Bronchial epithelial cell (primary cell): ENCODE measurements around the gene RPL31. TPM values are rescaled to one million over a fixed set of nuclear protein-coding genes. Genes with fewer than 3 reads are reported as not detected.

ENCODE experiments used
- DNase-seq: peaks from one replicate; pipeline ENCODE4 v3.0.0-alpha.2; 2010; ENCODE audit warnings: low read depth
- FAIRE-seq: peaks from 2 replicates; lab custom pipeline; 2011; peaks lifted over from hg19 to GRCh38; lab: Jason Lieb, UNC
- H3K27me3 ChIP-seq: 2 replicates; pipeline ENCODE4 v1.5.1; 2011; ENCODE audit warnings: low read length; ENCODE audit not compliant: control insufficient read depth, insufficient read depth
- H3K36me3 ChIP-seq: 2 replicates; pipeline ENCODE4 v1.5.1; 2011; ENCODE audit warnings: low read length; ENCODE audit not compliant: control insufficient read depth, insufficient read depth
- H3K4me3 ChIP-seq: 2 replicates; pipeline ENCODE4 v1.5.1; 2011; ENCODE audit warnings: mild to moderate bottlenecking, low read depth, low read length, control low read depth
- total RNA-seq: library from RNA; depleted of rRNA; stranded (reverse); fragments of >200 nt; gene quantifications from 2 replicates; pipeline ENCODE4 v1.2.1, GENCODE V29; 2014
- TF ChIP-seq, protein P1 (sequence below): IDR thresholded peaks from 2 replicates; pipeline ENCODE4 v1.5.1; 2011; ENCODE audit warnings: mild to moderate bottlenecking, moderate library complexity, low read length, control low read depth, inconsistent platforms; ENCODE audit not compliant: insufficient read depth, severe bottlenecking

The RPL31 gene
- total RNA-seq, 1 donor from 2014 or later, result 2,143 TPM

DNA sequence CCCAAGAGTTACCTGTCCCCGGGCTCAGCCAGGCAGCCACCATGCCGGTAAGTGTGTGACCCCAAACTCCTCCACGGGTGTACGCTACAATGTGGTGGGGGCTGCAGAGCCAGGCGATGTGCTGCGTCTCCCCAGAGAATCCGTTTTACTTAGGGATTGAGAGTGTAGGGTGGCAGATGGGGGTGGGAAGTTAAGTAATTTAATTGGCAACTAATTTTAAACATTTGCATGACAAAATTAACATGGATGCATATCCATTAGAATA is 26.6 kb upstream of the RPL31 start:
- no peak overlapping the region for H3K4me3 ChIP-seq
- H3K36me3 ChIP-seq, result peaks cover 21% of the 10 kb centered on the region
- H3K27me3 ChIP-seq, result no peaks in the 10 kb centered on the region
- FAIRE-seq, result no peak
- no peak for DNase-seq
- TF ChIP-seq, protein P1, sequence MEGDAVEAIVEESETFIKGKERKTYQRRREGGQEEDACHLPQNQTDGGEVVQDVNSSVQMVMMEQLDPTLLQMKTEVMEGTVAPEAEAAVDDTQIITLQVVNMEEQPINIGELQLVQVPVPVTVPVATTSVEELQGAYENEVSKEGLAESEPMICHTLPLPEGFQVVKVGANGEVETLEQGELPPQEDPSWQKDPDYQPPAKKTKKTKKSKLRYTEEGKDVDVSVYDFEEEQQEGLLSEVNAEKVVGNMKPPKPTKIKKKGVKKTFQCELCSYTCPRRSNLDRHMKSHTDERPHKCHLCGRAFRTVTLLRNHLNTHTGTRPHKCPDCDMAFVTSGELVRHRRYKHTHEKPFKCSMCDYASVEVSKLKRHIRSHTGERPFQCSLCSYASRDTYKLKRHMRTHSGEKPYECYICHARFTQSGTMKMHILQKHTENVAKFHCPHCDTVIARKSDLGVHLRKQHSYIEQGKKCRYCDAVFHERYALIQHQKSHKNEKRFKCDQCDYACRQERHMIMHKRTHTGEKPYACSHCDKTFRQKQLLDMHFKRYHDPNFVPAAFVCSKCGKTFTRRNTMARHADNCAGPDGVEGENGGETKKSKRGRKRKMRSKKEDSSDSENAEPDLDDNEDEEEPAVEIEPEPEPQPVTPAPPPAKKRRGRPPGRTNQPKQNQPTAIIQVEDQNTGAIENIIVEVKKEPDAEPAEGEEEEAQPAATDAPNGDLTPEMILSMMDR, result no peak

DNA sequence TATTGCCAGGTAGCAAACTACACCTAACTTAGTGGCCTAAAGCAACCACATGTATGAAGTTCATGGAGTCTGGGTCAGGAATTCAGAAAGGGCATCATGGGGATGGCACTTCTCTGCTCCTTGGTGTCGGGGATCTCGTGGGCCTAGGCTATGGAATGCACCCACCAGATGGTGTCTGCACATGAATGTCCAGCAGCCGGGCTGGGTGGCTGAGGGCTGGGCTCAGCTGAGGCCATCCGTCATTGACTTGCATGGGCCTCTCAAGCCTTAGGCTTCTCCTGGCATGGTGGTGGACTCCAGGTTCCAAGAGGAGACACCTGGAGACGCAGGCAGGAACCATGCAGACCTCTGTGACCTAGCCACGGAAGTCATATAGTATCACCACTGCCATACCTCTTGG is 26.0 kb upstream of the RPL31 start:
- DNase-seq, result no peak
- H3K36me3 ChIP-seq, result peaks cover 18% of the 10 kb centered on the region
- TF ChIP-seq, protein P1, result no peak
- FAIRE-seq, result no peak
- H3K27me3 ChIP-seq, result no peaks in the 10 kb centered on the region
- no peak overlapping the region for H3K4me3 ChIP-seq

DNA sequence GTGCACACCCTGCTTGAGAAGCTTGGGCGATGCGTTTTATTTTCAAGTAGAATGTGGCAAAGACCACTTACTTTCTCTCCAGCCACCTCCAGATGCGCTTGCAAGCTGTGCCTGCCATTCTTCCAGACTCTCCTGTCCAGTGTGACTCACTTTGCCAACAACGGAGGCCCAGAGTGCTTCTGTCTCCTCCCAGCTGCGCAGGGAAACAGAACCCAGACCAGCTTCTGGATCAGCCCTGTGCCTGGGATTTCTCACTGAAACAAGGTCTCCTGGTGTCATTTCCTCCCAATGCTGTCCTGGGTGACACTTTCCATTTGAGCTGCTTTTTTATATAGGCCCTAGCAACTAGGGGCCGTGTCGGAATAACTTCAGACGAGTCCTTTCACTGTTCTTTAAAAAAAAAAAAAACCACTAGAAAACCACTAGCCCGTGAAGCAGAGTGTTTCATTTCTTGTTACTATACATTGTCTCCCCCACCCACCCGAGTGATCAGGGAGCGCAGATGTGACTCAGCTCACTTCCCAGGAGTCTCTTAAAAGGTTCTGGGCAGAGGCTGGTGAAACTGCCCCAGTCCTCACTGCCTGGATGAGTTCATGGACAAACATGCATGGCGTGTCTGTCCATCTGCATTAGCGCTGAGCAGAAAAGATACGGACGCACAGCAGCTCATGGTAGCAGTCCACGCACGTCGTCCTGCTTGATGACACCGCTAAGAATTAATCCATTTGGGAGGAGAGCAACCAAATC is 25.3 kb upstream of the RPL31 start:
- TF ChIP-seq, protein P1, result no peak
- Histone ChIP-seq H3K4me3 (no peak overlapping the region), H3K27me3 (no peaks in the 10 kb centered on the region), H3K36me3 (peaks cover 15% of the 10 kb centered on the region)
- FAIRE-seq (no peak), DNase-seq (no peak)

DNA sequence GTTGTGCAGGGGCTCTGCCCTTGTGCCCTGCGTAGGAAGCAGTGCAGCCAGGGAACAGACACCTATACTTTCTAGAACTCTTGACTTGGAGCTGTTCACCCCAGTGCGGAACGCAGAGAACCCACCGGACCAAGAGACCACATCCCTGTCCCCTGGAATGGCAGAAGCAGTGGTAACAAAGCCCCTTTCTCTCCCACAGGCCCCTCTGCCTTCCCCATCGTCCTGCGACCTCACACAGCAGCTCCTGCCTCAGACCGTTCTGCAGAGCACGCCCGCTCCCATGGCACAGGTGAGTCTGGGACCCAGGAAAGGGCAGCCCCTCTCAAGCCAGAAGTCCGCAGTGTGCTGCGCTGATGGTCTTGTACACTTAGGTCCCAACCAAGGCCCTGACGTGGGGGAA is 24.6 kb upstream of the RPL31 start:
- TF ChIP-seq, protein P1, result no peak
- Histone ChIP-seq H3K36me3 (peaks cover 14% of the 10 kb centered on the region), H3K4me3 (no peak overlapping the region), H3K27me3 (no peaks in the 10 kb centered on the region)
- no peak for FAIRE-seq
- no peak for DNase-seq

DNA sequence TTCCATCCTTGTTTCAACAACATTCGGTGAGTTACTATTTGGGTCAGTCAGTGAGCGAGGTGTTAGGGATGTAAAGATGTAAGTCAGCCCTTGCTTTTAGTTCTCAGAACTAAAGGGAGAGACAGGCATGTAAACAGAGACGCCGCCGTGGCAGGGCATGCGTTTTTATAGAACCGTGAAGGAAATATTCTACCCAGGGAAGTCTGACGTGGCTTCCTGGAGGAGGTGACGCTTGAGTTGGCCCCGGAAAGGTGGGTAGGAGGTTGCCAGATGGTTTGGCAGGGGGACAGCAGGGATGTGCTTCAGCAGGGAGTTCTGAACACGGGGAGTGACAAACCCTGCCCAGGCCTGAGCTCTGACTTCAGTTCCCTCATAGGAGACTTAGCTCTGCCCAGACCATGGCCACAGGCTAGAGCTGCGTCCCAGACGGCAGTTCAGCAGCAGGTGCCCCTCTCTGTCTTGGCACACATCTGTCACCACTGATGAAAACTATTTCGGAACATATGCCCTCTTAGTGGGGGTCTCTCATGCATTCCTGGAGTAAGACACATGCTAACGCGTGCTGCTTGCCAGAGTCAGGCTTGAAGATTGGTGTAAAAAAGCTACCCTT is 23.4 kb upstream of the RPL31 start:
- H3K4me3 ChIP-seq, result no peak overlapping the region
- no peaks in the 10 kb centered on the region for H3K27me3 ChIP-seq
- H3K36me3 ChIP-seq, result peaks cover 13% of the 10 kb centered on the region
- TF ChIP-seq, protein P1, result no peak
- no peak for FAIRE-seq
- no peak for DNase-seq

DNA sequence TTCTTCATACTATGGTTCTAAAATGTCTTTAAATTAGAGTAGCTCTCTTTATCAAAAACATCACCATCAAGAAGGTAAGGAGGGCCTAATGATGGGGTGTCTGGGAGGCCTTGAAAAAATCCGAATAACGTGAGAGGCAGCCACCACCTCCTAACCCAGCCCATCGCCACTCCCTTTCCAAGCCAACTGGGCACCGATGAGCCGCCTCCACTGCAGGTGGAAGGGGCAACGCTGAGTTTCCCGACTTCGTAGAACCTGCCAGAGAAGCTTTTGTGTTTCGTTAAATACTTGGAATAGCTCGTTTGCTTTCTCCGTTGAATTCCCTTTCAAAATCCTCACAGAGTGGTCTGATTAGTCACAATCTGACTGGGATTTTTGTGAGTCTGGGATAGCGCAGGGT is 22.0 kb upstream of the RPL31 start:
- TF ChIP-seq, protein P1, result no peak
- no peak for DNase-seq
- Histone ChIP-seq H3K36me3 (peaks cover 11% of the 10 kb centered on the region), H3K4me3 (no peak overlapping the region), H3K27me3 (no peaks in the 10 kb centered on the region)
- no peak for FAIRE-seq
